Measurements from ENCODE around the gene FLVCR2. TPM values are rescaled to one million over a fixed set of nuclear protein-coding genes. Genes with fewer than 3 reads are reported as not detected.
"Not testable (repeated sequence)": the region's sequence is repeated elsewhere in the genome, so short reads cannot be mapped to it uniquely, and the experiment has no call there.

FLVCR2 gene
- total RNA-seq, 1 donor: 1.6 TPM

DNA sequence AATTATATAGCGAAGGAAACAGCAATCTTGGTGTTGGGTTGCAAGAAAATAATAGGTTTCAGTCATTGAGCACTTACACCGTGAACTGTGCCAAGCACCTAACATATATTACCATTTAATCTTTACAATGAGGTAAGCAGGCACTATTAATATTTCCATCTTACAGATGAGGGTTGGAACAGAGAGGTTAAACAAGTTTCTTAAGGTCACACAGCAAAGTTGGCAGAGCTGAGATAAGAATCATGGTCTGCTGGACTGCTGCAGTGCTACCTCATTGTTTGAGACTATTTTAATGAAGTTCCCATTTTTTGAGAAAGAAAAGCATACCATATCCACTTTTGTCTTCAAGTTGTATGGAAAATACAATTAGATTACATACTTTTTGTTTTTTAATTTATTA lies 80.5 kb downstream of the FLVCR2 start:
- no peak for DNase-seq (ENCODE audit: low read depth in 2 of 3, low spot score in 2 of 3)

DNA sequence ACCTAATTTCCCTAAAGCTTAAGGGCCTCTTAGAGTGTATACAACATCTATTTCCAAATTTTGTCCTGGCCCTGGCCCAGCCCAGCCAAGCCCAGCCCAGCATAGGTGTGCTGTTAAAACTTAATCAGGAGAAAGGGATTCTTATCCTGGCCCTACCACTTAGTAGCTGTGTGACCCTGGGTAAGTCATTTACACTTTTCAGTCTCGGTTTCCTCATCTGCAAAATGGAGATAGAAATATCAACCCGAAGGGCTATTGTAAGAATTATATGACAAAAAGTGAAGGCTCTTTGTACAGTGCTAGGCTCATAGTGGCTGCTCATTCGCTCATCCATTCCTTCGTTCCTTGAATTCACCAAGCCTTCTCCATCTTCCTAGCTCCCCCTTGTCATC lies 81.8 kb downstream of the FLVCR2 start:
- DNase-seq (ENCODE audit: low read depth in 2 of 3, low spot score in 2 of 3): no peak

DNA sequence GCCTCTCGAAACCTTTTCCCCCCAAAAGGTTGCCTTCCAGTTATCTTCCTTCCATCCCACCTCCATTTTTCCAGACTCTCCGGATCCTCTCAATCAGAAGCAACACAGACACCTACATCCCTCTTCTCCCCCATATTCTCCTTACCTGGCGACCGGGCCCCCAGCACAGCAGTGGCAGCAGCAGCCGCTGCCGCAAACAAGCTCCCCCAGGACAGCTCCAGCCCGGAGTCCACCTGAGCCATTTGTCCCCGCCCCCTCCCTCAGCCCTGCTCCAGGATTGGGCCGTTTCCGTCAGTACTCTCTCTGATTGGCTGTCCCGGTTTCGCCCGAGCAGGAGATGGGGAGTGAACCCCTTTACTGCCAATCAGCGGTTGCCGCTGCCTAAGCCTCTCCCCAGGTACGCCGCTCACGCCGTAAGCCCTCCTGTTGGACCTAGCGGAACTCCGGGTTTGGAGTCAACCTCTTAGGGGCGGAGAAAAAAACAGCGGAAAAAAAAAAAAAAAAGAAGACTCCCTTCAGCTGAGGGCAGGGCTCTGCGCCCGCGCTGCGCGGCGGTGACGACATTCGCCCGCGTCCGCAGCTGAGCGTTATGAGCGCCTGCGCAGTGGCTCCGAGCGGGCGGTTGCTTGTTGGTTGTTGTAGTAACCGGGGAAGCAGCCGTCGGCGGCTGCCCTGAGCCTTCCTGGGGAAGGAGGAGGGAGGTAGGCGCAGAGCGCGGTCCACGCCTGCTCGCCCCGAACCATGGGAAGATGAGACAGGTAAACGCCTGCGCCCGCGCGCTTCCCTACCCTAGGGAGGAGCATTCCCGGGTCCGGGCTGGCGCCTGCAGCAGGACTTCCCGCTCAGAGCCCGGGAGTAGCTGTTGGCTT lies 82.4 kb downstream of the FLVCR2 start, which contains the start of the genes ERG28 and TTLL5:
Gene ERG28, minus strand, starts transcription at position 247 of the 869 bp plus-strand sequence. CDS start 3,374 bp downstream, outside the sequence.
Gene TTLL5, plus strand, starts transcription at position 617 of the 869 bp plus-strand sequence. CDS start 1,904 bp downstream, outside the sequence.
- peak; percentile 95 to 99 (median 98) for DNase-seq (ENCODE audit: low read depth in 2 of 3, low spot score in 2 of 3)

DNA sequence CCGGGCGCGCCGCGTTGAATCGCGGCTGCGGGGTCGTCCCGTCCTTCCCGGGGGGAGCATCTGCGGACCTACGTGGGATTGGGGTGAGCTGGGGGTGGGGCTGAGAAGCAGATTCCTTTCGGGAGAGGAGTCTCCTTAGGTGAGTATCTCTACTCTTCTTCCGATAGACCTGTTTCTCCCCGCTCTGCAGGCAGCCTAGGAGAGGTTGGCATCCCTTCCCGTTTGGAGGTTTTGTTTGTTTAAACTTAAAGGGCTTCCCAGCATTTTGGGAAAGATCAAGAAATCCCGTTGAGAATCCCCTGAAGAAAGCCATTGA lies 83.0 kb downstream of the FLVCR2 start:
- DNase-seq (ENCODE audit: low read depth in 2 of 3, low spot score in 2 of 3): no peak

GRCh38 chr14:75662966-75663365 lies 84.5 kb downstream of the FLVCR2 start:
- DNase-seq (ENCODE audit: low read depth in 2 of 3, low spot score in 2 of 3): no peak

- DNase-seq (ENCODE audit: low read depth in 2 of 3, low spot score in 2 of 3): no peak
Measured at GRCh38 chr14:75667099-75667765, 88.8 kb downstream of the FLVCR2 start.

DNA sequence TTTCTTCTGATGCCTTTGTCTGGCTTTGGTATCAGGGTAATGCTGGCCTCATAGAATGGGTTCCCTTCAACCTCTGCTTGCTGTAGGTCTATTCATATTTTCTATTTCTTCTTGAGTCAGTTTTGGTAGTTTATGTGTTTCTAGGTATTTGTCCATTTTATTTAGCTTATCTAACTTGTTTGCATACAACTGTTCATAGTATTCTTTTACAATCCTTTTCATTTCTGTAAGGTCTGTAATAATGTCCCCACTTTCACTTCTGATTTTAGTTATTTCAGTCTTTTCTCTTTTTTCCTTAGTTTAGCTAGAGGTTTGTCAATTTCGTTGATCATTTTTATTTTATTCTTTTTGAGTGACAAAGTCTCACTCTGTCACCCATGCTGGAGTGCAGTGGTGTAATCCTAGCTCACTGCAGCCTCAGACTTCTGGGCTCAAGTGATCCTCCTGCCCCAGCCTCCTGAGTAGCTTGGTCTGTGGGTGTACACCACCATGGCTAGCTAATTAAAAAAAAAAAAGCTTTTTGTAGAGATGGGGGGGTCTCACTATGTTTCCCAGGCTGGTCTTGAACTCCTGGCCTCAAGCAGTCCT lies 94.3 kb downstream of the FLVCR2 start:
- no peak for DNase-seq (ENCODE audit: low read depth in 2 of 3, low spot score in 2 of 3)

GRCh38 chr14:75673345-75674035 lies 95.1 kb downstream of the FLVCR2 start:
- no peak for DNase-seq (ENCODE audit: low read depth in 2 of 3, low spot score in 2 of 3)

DNA sequence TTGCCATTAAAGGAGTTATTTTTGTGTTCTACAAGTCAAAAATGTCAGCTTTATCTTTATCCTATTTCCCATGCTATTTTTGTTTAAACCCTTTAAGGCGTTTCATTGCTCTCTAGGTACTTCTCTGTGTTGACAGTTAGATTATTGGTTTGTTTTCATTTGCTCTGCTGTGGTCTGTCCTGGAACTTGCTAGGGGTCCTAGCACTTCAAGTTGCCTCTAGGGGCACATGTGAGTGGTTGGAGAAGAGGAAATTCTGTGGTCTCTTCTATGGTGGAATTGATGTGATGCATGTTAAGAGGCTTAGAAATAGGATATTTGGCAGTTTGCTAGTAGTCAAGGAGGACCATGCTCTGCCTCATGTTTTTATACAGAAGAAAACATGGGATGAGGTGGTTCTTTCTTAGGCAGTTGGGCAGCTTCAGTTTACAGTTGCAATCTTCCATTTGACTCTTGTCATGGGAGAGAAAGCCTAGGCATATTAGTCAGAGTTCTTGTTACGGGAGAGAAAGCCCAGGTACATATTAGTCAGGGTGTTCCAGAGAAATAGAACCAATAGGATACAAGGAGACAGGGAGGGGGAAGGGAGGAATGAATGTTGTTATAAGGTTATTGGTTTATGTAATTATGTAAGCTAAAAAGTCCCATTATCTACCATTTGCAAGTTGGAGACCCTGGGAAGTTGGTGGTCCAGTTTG lies 97.0 kb downstream of the FLVCR2 start:
- DNase-seq (ENCODE audit: low read depth in 2 of 3, low spot score in 2 of 3): peak in 1 of 3 donors; percentile 38

DNA sequence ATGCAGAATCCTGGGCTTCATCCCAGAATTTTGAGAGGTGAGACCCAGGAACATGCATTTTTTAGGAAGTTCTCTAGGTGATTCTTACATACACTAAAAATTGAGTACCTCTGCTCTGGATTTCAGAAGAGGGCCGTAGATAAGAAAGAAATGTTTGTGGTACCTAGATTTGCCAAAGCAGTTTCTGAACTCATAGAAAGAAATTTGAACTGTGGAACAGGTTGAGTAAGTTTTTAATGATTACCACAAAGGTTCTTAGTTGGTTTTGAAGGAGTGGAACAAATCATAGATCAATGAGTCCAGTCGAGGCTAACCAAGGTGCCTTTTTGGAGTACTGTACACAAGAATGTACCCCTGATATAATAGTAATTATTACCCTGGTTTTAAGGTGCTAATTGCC lies 107.5 kb downstream of the FLVCR2 start:
- no peak for DNase-seq (ENCODE audit: low read depth in 2 of 3, low spot score in 2 of 3)

GRCh38 chr14:75689012-75689411 lies 110.6 kb downstream of the FLVCR2 start:
- DNase-seq (ENCODE audit: low read depth in 2 of 3, low spot score in 2 of 3): no peak

DNA sequence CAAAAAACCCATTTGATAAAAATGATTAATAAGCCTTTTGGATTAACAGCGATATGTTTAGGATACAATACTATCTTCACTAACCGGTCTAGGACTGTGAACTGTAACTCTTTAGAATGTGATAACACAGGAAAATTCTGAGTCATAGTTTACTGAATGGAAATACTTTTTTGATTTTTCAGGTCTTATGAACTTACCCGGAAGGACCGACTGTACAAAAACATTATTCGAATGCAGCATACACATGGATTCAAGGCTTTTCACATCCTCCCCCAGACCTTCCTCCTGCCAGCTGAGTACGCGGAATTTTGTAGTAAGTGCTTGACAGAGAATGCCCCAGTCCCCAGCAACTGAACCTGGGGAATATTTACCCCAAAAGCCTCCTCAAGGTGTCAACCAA lies 111.6 kb downstream of the FLVCR2 start:
- no peak for DNase-seq (ENCODE audit: low read depth in 2 of 3, low spot score in 2 of 3)

GRCh38 chr14:75695025-75695424 lies 116.6 kb downstream of the FLVCR2 start:
- DNase-seq (ENCODE audit: low read depth in 2 of 3, low spot score in 2 of 3): not testable (repeated sequence)

- no peak for DNase-seq (ENCODE audit: low read depth in 2 of 3, low spot score in 2 of 3)
Measured at GRCh38 chr14:75697386-75697785, 119.0 kb downstream of the FLVCR2 start.

Small RNA genes lying within 50 kb of the gene (small RNA-seq; reads per million reads assigned to genes)
- gene RNA5SP387: not detected

Other genes with a start within 250 kb of the FLVCR2 start
- 7.5 TPM for gene JDP2, start 150.6 kb upstream of the FLVCR2 start, total RNA-seq
- 24.2 TPM for gene BATF, start 56.2 kb upstream of the FLVCR2 start, total RNA-seq
- 4.3 TPM for gene ERG28, start 82.3 kb downstream of the FLVCR2 start, total RNA-seq
- gene TTLL5, start 82.6 kb downstream of the FLVCR2 start, total RNA-seq: 24.8 TPM